Activated T-helper 1 cell treated with anti-CD3 and anti-CD28 coated beads, Interleukin-2, amount 50 U/mL, for 16 hours (primary cell): Measurements from ENCODE around the gene BEST3.
"Not testable (repeated sequence)": the region's sequence is repeated elsewhere in the genome, so short reads cannot be mapped to it uniquely, and the experiment has no call there.

Experiments used
- DNase-seq, 2 donors: peaks; one replicate each; pipeline ENCODE4 v3.0.0-alpha.2; 2020; ENCODE audit warnings: low read depth in 1 of 2, low spot score in 1 of 2

Gene BEST3

GRCh38 chr12:69688471-69689427, 10.4 kb downstream of the BEST3 start:
- no peak for DNase-seq

GRCh38 chr12:69688021-69688420, 11.1 kb downstream of the BEST3 start:
- DNase-seq = no peak

GRCh38 chr12:69687390-69687789, 11.7 kb downstream of the BEST3 start:
- no peak for DNase-seq

DNA sequence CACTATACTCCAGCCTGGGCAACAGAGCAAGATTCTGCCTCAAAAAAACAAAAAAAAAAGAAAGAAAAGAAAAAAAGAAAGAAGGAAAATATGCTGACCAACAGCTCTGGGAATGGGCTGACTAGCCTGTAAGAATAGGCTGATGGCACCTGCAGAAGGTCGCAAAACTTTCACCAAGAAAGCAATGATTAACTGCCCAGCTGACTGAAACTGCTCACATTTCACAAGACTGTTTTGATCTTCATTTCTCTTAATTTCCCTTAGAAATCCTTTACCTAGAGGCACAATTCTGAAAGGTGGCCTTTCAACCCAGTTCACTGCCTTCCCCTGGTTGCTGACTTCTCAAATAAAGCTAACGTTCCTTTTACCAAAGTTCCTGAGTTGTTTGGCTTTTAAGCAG, 12.4 kb downstream of the BEST3 start:
- no peak for DNase-seq

- DNase-seq = no peak
Observed at GRCh38 chr12:69685810-69686209, 13.3 kb downstream of the BEST3 start.

DNA sequence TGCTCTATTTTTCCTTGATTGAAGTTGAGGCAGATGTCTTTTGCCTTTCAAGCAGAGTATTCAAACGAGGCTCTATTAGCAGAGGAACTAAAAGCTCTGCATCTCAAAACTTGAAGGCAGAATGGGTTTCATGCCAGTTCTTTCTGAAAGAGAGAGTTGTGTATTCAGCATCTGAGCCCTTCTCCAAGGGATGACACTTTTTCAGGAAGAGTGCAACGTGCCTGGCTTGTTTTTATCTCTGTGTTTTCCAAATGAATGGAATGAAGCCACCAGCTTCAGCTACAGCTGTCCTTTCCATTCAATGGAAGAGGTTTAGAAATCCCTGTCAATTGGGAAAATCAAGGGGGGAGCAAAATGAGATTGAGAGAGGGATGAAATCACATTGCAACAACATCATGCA, 14.6 kb downstream of the BEST3 start:
- DNase-seq = no peak

GRCh38 chr12:69682110-69682755, 16.9 kb downstream of the BEST3 start:
- no peak for DNase-seq

DNA sequence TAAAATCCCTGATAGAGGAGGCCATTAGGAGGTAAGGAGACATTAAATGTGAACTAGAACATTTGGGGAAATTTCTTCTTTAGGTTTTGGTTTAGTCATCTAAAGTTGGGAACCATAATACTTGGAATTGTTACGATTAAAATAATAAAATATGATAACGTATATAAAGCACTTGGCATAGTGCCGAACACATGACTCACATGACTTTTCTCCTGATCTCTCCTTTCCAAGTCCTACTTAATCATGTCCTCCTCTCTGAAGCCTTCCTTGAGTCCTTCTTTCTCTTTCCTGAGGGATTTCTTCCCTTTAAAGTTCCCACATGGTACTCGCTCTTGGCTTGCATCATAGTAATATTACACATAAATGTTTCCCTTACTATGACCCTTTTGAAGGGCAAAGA, 20.0 kb downstream of the BEST3 start:
- no peak for DNase-seq

DNA sequence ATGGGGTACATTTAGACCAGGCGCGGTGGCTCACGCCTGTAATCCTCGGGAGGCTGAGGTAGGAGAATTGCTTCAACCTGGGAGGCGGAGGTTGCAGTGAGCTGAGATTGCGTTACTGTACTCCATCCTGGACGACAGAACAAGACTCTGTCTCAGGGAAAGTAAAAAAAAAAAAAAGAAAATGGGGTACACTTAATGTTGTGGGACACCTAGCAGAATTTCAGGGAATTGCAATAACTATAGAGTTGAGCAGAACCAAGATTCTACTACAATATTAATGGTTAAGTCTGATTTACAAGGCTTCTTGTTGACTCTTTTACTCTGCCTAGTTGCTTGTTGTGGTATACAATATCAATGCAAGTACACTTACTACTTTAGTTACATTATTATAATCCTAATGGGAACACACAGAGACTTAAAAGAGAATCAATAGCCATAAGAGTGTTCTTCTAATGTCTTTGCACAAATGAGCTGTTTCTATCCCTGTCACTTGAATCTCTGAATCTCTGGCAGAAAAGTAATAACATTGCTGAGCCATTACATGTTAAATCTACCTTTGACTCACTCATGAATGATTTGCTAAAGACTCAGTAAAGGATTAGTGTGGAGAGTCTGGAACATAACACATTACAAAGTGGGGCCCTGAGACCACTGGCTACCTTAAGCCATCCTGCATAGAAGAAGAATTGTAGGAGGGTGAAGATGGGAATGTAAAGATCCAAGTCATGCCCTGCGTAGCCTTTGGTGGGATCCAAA, 22.7 kb downstream of the BEST3 start:
- DNase-seq = no peak

DNA sequence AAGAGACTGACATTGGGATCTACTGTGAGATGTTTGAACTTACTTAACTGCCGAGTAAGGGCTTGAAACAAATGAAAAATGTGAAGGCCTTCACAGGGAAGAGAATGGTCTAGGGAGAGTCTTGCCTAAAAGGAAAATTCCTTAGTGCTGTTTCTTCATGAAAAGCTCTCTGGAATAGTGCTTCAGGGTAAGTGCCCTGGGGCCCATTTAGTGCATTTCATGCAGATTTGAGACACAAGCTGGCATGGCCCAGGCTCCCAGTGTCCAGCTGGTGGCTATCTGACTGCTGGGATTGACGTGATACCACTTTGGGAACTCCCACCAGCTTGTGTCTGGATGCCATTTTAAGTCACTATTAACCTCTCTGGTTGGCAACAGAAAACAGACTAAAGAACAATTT, 26.9 kb downstream of the BEST3 start:
- DNase-seq = no peak

DNA sequence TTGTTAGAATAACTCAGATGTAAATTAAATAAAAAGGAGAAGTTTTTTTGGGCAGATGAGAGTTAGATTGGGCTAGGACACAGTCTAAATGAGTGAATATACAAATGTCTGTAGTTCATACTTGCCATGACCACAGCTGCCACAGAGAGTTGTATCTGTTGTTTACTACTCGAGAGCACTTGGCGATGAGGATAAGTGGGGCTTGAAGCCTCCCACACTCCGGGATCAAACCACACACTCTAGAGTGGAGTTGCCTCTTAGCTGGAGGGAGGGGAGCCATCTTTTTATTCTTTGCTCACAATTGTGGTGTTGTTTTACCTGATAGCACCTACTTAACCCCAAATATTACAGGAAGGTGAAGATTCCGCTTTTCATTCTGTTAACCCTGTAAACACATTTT, 27.5 kb downstream of the BEST3 start:
- no peak for DNase-seq

- no peak for DNase-seq
Observed at GRCh38 chr12:69666798-69667197, 32.3 kb downstream of the BEST3 start.

- DNase-seq = not testable (repeated sequence)
Observed at GRCh38 chr12:69664930-69665377, 34.1 kb downstream of the BEST3 start.

- no peak for DNase-seq
Observed at GRCh38 chr12:69663726-69664125, 35.4 kb downstream of the BEST3 start.

- DNase-seq = no peak
Observed at GRCh38 chr12:69662764-69663163, 36.3 kb downstream of the BEST3 start.

GRCh38 chr12:69661386-69661785, 37.7 kb downstream of the BEST3 start:
- DNase-seq = no peak

- DNase-seq = no peak
Observed at GRCh38 chr12:69660164-69660863, 38.8 kb downstream of the BEST3 start.

GRCh38 chr12:69658203-69658602, 40.9 kb downstream of the BEST3 start:
- no peak for DNase-seq

DNA sequence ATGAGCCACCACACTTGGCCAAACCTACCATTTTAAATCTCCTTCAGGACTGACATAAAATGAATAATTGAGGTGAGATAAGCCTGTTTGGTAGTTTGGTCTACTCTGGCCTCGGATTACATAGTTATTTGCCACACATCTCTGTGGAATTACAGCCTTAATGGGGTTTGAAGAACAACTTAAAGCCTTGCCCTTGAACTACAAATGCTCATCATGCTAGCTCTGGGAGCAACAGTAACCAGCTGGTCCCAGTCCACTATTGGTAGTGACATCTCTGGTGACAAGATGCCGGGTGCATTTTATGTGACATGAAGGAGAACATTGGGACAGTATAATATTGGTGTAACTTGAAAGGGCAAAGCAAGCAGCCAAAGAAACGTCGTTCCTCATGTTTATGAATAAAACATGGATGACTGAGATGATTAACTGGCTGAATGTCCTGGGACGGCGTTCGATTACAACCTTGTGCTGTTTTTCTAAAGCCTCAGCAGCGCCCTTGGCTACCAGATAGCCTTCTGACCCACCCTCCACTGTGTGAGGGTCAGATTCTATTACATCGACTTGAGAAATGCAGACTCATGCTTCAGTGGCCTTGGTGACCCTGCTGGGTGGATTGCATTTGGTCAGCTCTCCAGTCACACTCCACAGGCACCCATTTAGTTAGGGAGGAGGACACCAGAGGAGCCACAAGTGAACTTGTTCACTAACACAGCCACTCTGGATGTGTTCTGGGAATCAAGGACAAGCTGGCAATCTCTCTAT, 41.5 kb downstream of the BEST3 start:
- no peak for DNase-seq

- DNase-seq = no peak
Observed at GRCh38 chr12:69655616-69656340, 43.3 kb downstream of the BEST3 start.
